PC-9 (cell line): ENCODE results near the gene CRTC2. TPM values are rescaled to one million over a fixed set of nuclear protein-coding genes. Genes with fewer than 3 reads are reported as not detected.

Experiments
- BruUV-seq: library from RNA; stranded (reverse); fragments of 400-500 nt; replicated peaks from 2 replicates; lab custom pipeline; 2021; lab: Mats Ljungman, UMichigan
- CTCF ChIA-PET: fragments of 300-600 bp; sonication (Branson Sonifier 250); formaldehyde crosslinking; loops from one replicate; lab custom pipeline; 2022; ENCODE audit warnings: antibody characterized with exemption; lab: Charles Lee
- POLR2A ChIA-PET: fragments of 300-600 bp; sonication (Branson Sonifier 250); formaldehyde crosslinking; loops from one replicate; lab custom pipeline; 2022; ENCODE audit warnings: antibody characterized with exemption; ENCODE audit not compliant: unreplicated experiment; lab: Charles Lee
- DNase-seq, 2 experiments: peaks; one replicate each; pipeline versions ENCODE4 v3.0.0 to v3.0.0-alpha.2; 2015 to 2022; ENCODE audit warnings: mixed read lengths in 1 of 2
- H2AFZ ChIP-seq: fragments of 200-600 bp; sonication (generic); 2 replicates; pipeline ENCODE4 v1.8.1; 2017; ENCODE audit warnings: antibody characterized with exemption
- H3F3A ChIP-seq: fragments of 200-600 bp; sonication (generic); 2 replicates; pipeline ENCODE4 v1.8.1; 2017; ENCODE audit warnings: antibody characterized with exemption, mild to moderate bottlenecking, low read depth; ENCODE audit not compliant: insufficient read depth
- H3K27ac ChIP-seq: fragments of 200-600 bp; sonication (generic); 2 replicates; pipeline ENCODE4 v1.6.1; 2016; ENCODE audit warnings: mixed run types
- H3K27me3 ChIP-seq: fragments of 200-600 bp; sonication (generic); 2 replicates; pipeline ENCODE4 v1.6.1; 2016; ENCODE audit warnings: low read depth, mixed run types; ENCODE audit not compliant: insufficient read depth
- H3K36me3 ChIP-seq: fragments of 200-600 bp; sonication (generic); 2 replicates; pipeline ENCODE4 v1.6.1; 2016; ENCODE audit warnings: low read depth, mixed run types
- H3K4me1 ChIP-seq: fragments of 200-600 bp; sonication (generic); replicated peaks from 2 replicates; pipeline ENCODE4 v1.6.1; 2016; ENCODE audit warnings: mixed run types; ENCODE audit not compliant: insufficient read depth
- H3K4me2 ChIP-seq: fragments of 200-600 bp; sonication (generic); 2 replicates; pipeline ENCODE4 v1.6.1; 2017; ENCODE audit warnings: mixed run types
- H3K4me3 ChIP-seq: fragments of 200-600 bp; sonication (generic); 2 replicates; pipeline ENCODE4 v1.6.1; 2016; ENCODE audit warnings: mixed run types
- H3K79me2 ChIP-seq: fragments of 200-600 bp; sonication (generic); 2 replicates; pipeline ENCODE4 v1.6.1; 2017; ENCODE audit warnings: low read depth, mixed run types
- H3K9me2 ChIP-seq: fragments of 200-600 bp; sonication (generic); 2 replicates; pipeline ENCODE4 v1.8.1; 2017; ENCODE audit warnings: mild to moderate bottlenecking; ENCODE audit not compliant: insufficient read depth
- H3K9me3 ChIP-seq: fragments of 200-600 bp; sonication (generic); 2 replicates; pipeline ENCODE4 v1.8.1; 2016; ENCODE audit warnings: low read depth; ENCODE audit not compliant: insufficient read depth
- H4K20me1 ChIP-seq: fragments of 200-600 bp; sonication (generic); 2 replicates; pipeline ENCODE4 v1.8.1; 2017; ENCODE audit not compliant: insufficient read depth
- CTCF ChIP-seq: fragments of 200-600 bp; sonication (generic); conservative IDR thresholded peaks from 2 replicates; pipeline ENCODE4 v1.6.1; 2017; ENCODE audit warnings: mixed run types, antibody characterized with exemption, mild to moderate bottlenecking, moderate library complexity
- EZH2 ChIP-seq: fragments of 200-600 bp; sonication (generic); IDR thresholded peaks from 2 replicates; pipeline ENCODE4 v1.8.0; 2017; ENCODE audit warnings: antibody characterized with exemption, low read depth
- intact Hi-C: fragments of 100-400 bp; cut with micrococcal nuclease; formaldehyde crosslinking; loops from one replicate; pipeline ENCODE4 v1.10.0; 2022; ENCODE audit not compliant: unreplicated experiment
- total RNA-seq: library from RNA; stranded (reverse); gene quantifications from 2 replicates; pipeline ENCODE4 v1.2.3, GENCODE V29; 2021

Gene CRTC2
- total RNA-seq, 1 experiment from 2014 or later, result 63.6 TPM

- no peak for DNase-seq
- Histone ChIP-seq H3K4me1 (no peaks in the 10 kb centered on the region), H3F3A (no peaks in the 10 kb centered on the region), H3K4me3 (no peak overlapping the region), H4K20me1 (no peaks in the 10 kb centered on the region; the same call in 1 of the 2 replicates), H3K79me2 (no peaks in the 10 kb centered on the region), H3K9me3 (no peaks in the 10 kb centered on the region), H3K27ac (no peak overlapping the region), H3K9me2 (no peaks in the 10 kb centered on the region), H3K36me3 (no peaks in the 10 kb centered on the region), H3K27me3 (no peaks in the 10 kb centered on the region), H3K4me2 (no peak overlapping the region), H2AFZ (no peak overlapping the region)
- POLR2A ChIA-PET, result no interaction called here
- TF ChIP-seq CTCF (no peak), EZH2 (no peak)
- CTCF ChIA-PET, result no interaction called here
- intact Hi-C loops, result no loop called here
- BruUV-seq, result no TSS peak
These were observed 21.1 kb downstream of the CRTC2 start for GRCh38 chr1:153937331-153937730.

GRCh38 chr1:153936011-153936802 is 22.2 kb downstream of the CRTC2 start:
- no peaks in the 10 kb centered on the region; the same call in 1 of the 2 replicates for H4K20me1 ChIP-seq
- H3F3A ChIP-seq, result no peaks in the 10 kb centered on the region
- no peaks in the 10 kb centered on the region for H3K9me3 ChIP-seq
- no peak overlapping the region for H3K4me3 ChIP-seq
- no peaks in the 10 kb centered on the region for H3K9me2 ChIP-seq
- no peak for DNase-seq
- ChIA-PET POLR2A (no interaction called here), CTCF (no interaction called here)
- H3K27me3 ChIP-seq, result no peaks in the 10 kb centered on the region
- no peaks in the 10 kb centered on the region for H3K36me3 ChIP-seq
- no peak overlapping the region for H2AFZ ChIP-seq
- H3K27ac ChIP-seq, result no peak overlapping the region
- H3K4me2 ChIP-seq, result no peak overlapping the region
- BruUV-seq, result no TSS peak
- TF ChIP-seq EZH2 (no peak), CTCF (no peak)
- no peaks in the 10 kb centered on the region for H3K79me2 ChIP-seq
- no peaks in the 10 kb centered on the region for H3K4me1 ChIP-seq
- intact Hi-C loops, result no loop called here

DNA sequence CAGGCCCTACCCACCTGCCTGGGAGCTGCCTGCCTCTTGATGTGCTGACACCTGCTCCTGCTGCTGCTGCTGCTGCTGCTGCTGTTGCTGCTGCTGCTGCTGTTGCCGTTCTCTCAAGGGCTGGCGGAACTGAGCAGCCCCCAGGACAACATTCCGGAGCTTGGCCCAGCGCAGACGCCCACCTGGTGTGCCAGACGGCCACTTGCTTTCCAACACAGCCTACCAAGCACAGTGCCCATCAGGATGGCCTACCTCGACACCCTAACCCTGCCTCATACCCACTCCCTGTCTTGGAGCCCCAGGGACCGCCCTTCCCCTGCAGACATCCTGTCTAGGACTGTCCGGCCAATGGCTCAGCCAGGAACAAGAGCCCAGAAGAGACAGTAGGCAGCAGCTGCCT is 23.7 kb downstream of the CRTC2 start:
- no peak overlapping the region for H3K4me3 ChIP-seq
- H3K36me3 ChIP-seq, result no peaks in the 10 kb centered on the region
- no peak overlapping the region for H2AFZ ChIP-seq
- POLR2A ChIA-PET, result interaction anchor here (0.6 kb wide), 1 partner anchor 12 kb away, joined by 15 read pairs; no protein-coding TSS in a partner anchor
- H3K79me2 ChIP-seq, result no peaks in the 10 kb centered on the region
- no peak overlapping the region for H3K4me2 ChIP-seq
- no TSS peak for BruUV-seq
- H4K20me1 ChIP-seq, result no peaks in the 10 kb centered on the region; the same call in 1 of the 2 replicates
- H3K9me2 ChIP-seq, result no peaks in the 10 kb centered on the region
- intact Hi-C loops, result no loop called here
- H3K9me3 ChIP-seq, result no peaks in the 10 kb centered on the region
- CTCF ChIA-PET, result no interaction called here
- no peak overlapping the region for H3K27ac ChIP-seq
- no peak for TF ChIP-seq CTCF
- no peak for TF ChIP-seq EZH2
- no peaks in the 10 kb centered on the region for H3F3A ChIP-seq
- DNase-seq, result no peak
- H3K27me3 ChIP-seq, result no peaks in the 10 kb centered on the region
- no peaks in the 10 kb centered on the region for H3K4me1 ChIP-seq
